Measurements from ENCODE around the gene PSEN2.
A peak's percentile ranks its signal among the peaks of the same experiment; 100 is the strongest.

The PSEN2 gene

GRCh38 chr1:226862890-226863289 is 7.5 kb upstream of the PSEN2 start:
- no peak overlapping the region for H3K4me3 ChIP-seq (ENCODE audit: low read depth, low read length)
- no peak for DNase-seq (ENCODE audit: low read depth)

- peak; percentile 39 for DNase-seq (ENCODE audit: low read depth)
- no peak overlapping the region for H3K4me3 ChIP-seq (ENCODE audit: low read depth, low read length)
Observed at GRCh38 chr1:226863446-226863845, 7.0 kb upstream of the PSEN2 start.

- no peak for DNase-seq (ENCODE audit: low read depth)
- H3K4me3 ChIP-seq (ENCODE audit: low read depth, low read length): no peak overlapping the region
Observed at GRCh38 chr1:226864311-226864710, 6.1 kb upstream of the PSEN2 start.

- no peak for DNase-seq (ENCODE audit: low read depth)
- H3K4me3 ChIP-seq (ENCODE audit: low read depth, low read length): no peak overlapping the region
Observed at GRCh38 chr1:226865590-226865989, 4.8 kb upstream of the PSEN2 start.

- DNase-seq (ENCODE audit: low read depth): no peak
- H3K4me3 ChIP-seq (ENCODE audit: low read depth, low read length): no peak overlapping the region
Observed at GRCh38 chr1:226867461-226868054, 2.9 kb upstream of the PSEN2 start.

- H3K4me3 ChIP-seq (ENCODE audit: low read depth, low read length): no peak overlapping the region
- DNase-seq (ENCODE audit: low read depth): no peak
Observed at GRCh38 chr1:226868726-226869125, 1.7 kb upstream of the PSEN2 start.

GRCh38 chr1:226870026-226870400 is 403 bp upstream of the PSEN2 start:
- peak overlapping the region; percentile 62 for H3K4me3 ChIP-seq (ENCODE audit: low read depth, low read length)
- no peak for DNase-seq (ENCODE audit: low read depth)

- H3K4me3 ChIP-seq (ENCODE audit: low read depth, low read length): no peak overlapping the region
- no peak for DNase-seq (ENCODE audit: low read depth)
Observed at GRCh38 chr1:226871636-226872327, 1.4 kb downstream of the PSEN2 start.

- H3K4me3 ChIP-seq (ENCODE audit: low read depth, low read length): no peak overlapping the region
- peak; percentile 41 for DNase-seq (ENCODE audit: low read depth)
Observed at GRCh38 chr1:226872437-226872836, 2.0 kb downstream of the PSEN2 start.

GRCh38 chr1:226873771-226874578 is 3.6 kb downstream of the PSEN2 start:
- DNase-seq (ENCODE audit: low read depth): no peak
- no peak overlapping the region for H3K4me3 ChIP-seq (ENCODE audit: low read depth, low read length)

- no peak overlapping the region for H3K4me3 ChIP-seq (ENCODE audit: low read depth, low read length)
- no peak for DNase-seq (ENCODE audit: low read depth)
Observed at GRCh38 chr1:226874579-226875425, 4.4 kb downstream of the PSEN2 start.

- no peak overlapping the region for H3K4me3 ChIP-seq (ENCODE audit: low read depth, low read length)
- no peak for DNase-seq (ENCODE audit: low read depth)
Observed at GRCh38 chr1:226875641-226876295, 5.4 kb downstream of the PSEN2 start.

- H3K4me3 ChIP-seq (ENCODE audit: low read depth, low read length): no peak overlapping the region
- no peak for DNase-seq (ENCODE audit: low read depth)
Observed at GRCh38 chr1:226877669-226878068, 7.3 kb downstream of the PSEN2 start.

- no peak overlapping the region for H3K4me3 ChIP-seq (ENCODE audit: low read depth, low read length)
- DNase-seq (ENCODE audit: low read depth): no peak
Observed at GRCh38 chr1:226880372-226881287, 10.2 kb downstream of the PSEN2 start.

- DNase-seq (ENCODE audit: low read depth): no peak
- H3K4me3 ChIP-seq (ENCODE audit: low read depth, low read length): no peak overlapping the region
Observed at GRCh38 chr1:226881515-226882185, 11.2 kb downstream of the PSEN2 start.

- no peak overlapping the region for H3K4me3 ChIP-seq (ENCODE audit: low read depth, low read length)
- DNase-seq (ENCODE audit: low read depth): no peak
Observed at GRCh38 chr1:226882187-226882586, 11.8 kb downstream of the PSEN2 start.

- H3K4me3 ChIP-seq (ENCODE audit: low read depth, low read length): no peak overlapping the region
- DNase-seq (ENCODE audit: low read depth): no peak
Observed at GRCh38 chr1:226882631-226883409, 12.4 kb downstream of the PSEN2 start.

Measured in skeletal muscle cell (primary cell).